H1 (cell line): ENCODE data around the gene EFCAB8. TPM values are rescaled to one million over a fixed set of nuclear protein-coding genes. Genes with fewer than 3 reads are reported as not detected.

ENCODE experiments used
- BRCA1 ChIP-seq: IDR thresholded peaks from 2 replicates; pipeline ENCODE4 v1.6.1; 2012; ENCODE audit warnings: low read depth, low read length, improper control_type of control experiment
- HDAC2 ChIP-seq, 2 experiments: fragments of 300-600 bp in 1 of 2; sonication (generic) in 1 of 2; IDR thresholded peaks; 2 replicates each; pipeline ENCODE4 v1.6.1; 2011 to 2012; ENCODE audit warnings: low read depth in 2 of 2, low read length in 2 of 2, mild to moderate bottlenecking in 2 of 2, moderate library complexity in 2 of 2, borderline replicate concordance in 1 of 2, inconsistent platforms in 1 of 2
- KDM4A ChIP-seq: IDR thresholded peaks from one replicate; pipeline ENCODE4 v1.7.1; 2012; ENCODE audit warnings: low read depth, mild to moderate bottlenecking, moderate library complexity, low read length, inconsistent platforms; ENCODE audit not compliant: severe bottlenecking
- ZNF274 ChIP-seq: IDR thresholded peaks from 2 replicates; pipeline ENCODE4 v1.7.0; 2012; ENCODE audit warnings: low read length, borderline replicate concordance; ENCODE audit errors: extremely low read depth
- polyA plus RNA-seq, 7 experiments: library from polyadenylated mRNA; depleted of rRNA in 3 of 7; stranded (reverse) in 5 of 7; unstranded in 2 of 7; fragments of >200 nt in 5 of 7; fragments of 200-250 nt in 2 of 7; gene quantifications; 1 replicate in 5 of 7; 2 replicates in 1 of 7; 4 replicates in 1 of 7; pipeline versions ENCODE4 v1.2.1 to v1.2.3, GENCODE V29; 2011 to 2013; ENCODE audit warnings: missing spikeins in 2 of 7, mixed read lengths in 2 of 7
- total RNA-seq: library from RNA; stranded (reverse); fragmentation: NEBNext Ultra II Directional; extraction: Animal tissue kit (Norgen Biotek cat#: 25700); gene quantifications from 2 replicates; pipeline ENCODE4 v1.2.1, GENCODE V29; 2021

Gene EFCAB8
- total and polyA plus RNA-seq, 2 of the 8 experiments (the other 6 are each of a cell fraction or from before 2014, with no cell fraction given): 0.06 to 0.20 TPM

- TF ChIP-seq HDAC2 (IDR thresholded peaks at IDR 0.05; ENCODE audit: borderline replicate concordance in 1 of 2, low read depth in 2 of 2, low read length in 2 of 2): no peak
- TF ChIP-seq ZNF274: no peak
- no peak for TF ChIP-seq KDM4A
- no peak for TF ChIP-seq BRCA1
Observed at GRCh38 chr20:33007376-33008335, 148.9 kb downstream of the EFCAB8 start, which contains the start of gene BPIFB2 (continued).
